Measurements from ENCODE around the gene ACTG1.

ACTG1 gene

GRCh38 chr17:81544281-81544974 is 31.8 kb upstream of the ACTG1 start:
- DNase-seq: no peak

DNA sequence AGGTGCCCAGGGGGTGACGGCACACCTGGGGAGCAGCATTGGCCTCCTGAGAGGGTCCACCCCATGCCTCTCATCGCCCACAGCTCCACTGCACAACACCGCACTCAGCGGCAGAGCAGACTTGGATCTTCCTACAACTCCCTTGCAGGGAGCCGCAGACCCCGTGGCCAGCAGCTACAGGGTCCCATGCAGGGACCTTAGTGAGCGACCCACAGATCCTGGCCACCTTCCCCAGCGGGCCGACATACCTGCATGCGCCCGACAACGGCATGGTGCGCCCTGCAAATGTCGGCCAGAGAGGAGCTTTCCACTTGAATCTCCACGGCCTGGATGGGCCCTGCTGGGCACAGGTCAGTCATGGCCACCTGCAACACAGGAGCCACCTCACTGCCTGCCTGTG is 31.2 kb upstream of the ACTG1 start:
- DNase-seq: no peak

DNA sequence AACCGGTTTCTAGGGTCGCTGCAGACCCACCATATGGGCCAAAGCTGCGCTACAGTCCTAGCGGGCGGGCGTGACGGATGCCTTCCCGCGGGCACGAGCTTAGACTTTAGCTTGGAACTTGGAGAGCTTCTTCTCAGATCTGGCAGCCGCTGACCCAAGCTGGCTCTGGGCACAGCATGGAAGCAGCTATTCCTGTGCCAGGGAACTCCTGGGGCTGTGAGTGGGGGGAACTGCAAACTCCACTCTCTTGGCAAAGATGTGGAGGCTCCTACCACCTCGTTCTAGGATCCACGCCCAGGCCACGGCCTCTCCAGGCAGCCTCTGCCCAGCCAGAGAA is 30.7 kb upstream of the ACTG1 start:
- no peak for DNase-seq

DNA sequence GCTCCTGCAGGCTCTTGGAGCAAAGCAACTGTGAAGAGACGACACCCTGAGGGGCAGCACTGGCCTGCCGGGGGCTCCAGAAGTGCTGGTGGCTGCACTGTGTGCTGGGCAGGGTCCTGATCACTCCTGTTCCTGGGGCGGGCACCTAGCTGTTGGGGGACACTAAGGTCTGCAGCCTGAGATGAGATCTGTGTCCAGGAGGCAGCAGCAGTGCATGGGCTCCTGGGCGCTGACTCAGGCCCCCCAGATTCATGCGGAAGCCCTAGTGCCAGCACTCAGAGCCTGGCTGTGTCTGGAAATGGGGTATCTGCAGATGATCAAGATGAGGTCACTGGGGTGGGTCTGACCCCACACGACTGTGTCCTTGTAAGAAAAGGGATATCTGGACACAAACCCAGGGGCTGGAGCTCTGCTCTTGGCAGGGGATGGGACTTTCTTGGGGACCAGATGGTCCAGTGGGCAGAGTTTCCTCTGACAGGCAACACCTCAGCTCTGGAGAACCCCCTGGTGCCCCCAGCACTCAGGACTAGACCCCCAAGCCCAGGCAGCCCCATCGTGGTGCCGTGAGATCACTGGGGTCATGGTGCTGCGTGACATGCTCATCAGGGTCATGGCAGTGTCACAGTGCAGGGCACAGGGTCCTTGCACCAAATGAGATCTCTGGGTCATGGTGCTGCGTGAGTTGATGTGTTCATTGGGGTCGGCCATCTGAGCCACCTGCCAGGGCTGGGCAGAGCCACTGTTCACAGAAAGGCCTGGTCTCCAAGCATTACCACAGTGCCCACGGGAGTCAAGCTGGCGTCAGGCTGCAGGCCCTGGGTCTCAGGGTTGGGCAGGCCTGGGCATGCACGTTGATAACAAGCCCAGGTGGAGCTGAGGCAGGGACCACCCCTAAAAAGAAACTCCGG is 30.1 kb upstream of the ACTG1 start:
- no peak for DNase-seq

DNA sequence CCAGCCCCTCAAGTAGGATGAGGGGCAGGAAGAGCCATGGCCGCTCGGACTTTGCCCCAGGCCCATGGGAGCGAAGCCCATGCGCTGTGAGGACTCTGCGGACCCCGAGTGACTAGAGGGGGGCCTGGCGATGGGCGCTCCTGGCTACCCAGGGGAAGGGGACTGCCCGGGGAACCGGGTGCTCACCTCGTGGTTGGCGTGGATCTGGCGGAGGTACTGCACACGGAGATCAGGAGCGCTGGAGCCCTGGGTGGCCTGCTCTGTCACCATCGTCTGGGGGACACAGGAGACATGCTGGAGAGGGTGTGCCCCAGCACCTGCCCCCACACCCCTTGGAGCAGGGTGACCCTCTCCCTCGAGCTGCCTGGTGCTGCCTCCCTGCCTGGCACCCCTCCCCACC is 28.5 kb upstream of the ACTG1 start:
- no peak for DNase-seq

- no peak for DNase-seq
These were observed 28.1 kb upstream of the ACTG1 start for GRCh38 chr17:81540676-81541027.

GRCh38 chr17:81539961-81540675 is 27.5 kb upstream of the ACTG1 start:
- DNase-seq: no peak

- DNase-seq: no peak
These were observed 26.9 kb upstream of the ACTG1 start for GRCh38 chr17:81539571-81539900.

DNA sequence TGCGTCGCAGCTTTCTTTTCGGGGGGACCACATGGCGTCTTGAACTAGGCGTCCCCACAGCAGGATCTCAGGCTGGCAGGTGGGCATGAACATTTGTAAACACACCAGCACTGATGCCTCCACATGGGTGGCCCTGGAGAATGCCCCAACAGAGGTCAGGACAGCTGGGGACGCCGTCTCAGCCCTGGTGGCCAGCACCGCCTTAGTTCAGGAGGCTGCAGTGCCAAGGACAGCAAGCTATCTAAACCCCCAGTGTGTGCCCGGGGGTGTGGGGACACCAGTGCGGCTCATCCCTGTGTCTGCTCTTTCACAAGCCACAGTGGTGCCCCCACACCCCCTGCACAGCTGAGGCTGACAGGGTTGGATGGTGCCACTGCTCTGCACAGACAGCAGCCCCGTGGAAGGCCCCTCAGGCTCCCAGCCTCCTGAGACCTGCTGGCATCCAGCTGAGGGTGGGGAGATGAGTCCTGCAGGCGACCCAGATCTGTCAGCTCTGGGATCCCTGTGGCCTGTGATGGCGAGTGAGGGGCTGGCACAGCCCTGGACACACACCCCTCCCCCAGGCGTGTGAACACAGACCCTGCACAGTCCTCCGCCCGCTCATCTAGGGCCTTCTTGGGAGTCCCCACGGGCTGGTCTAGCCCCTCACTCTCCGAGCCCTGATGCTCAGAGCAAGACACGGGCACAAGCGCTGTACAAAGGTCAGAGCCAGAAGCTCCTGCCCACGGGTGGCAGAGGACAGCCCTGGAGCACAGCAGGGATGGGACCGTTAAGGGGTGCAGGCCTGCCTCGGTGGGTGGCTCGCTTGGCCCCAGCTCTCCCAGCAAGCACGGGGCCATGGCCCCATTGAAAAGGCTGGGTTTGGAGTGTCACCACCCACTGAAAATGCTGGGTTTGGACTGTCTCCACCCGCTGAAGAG is 26.3 kb upstream of the ACTG1 start:
- DNase-seq: no peak

GRCh38 chr17:81537856-81538555 is 25.4 kb upstream of the ACTG1 start:
- DNase-seq: no peak

- peak; percentile 22 for DNase-seq
These were observed 24.8 kb upstream of the ACTG1 start for GRCh38 chr17:81537343-81537855.

DNA sequence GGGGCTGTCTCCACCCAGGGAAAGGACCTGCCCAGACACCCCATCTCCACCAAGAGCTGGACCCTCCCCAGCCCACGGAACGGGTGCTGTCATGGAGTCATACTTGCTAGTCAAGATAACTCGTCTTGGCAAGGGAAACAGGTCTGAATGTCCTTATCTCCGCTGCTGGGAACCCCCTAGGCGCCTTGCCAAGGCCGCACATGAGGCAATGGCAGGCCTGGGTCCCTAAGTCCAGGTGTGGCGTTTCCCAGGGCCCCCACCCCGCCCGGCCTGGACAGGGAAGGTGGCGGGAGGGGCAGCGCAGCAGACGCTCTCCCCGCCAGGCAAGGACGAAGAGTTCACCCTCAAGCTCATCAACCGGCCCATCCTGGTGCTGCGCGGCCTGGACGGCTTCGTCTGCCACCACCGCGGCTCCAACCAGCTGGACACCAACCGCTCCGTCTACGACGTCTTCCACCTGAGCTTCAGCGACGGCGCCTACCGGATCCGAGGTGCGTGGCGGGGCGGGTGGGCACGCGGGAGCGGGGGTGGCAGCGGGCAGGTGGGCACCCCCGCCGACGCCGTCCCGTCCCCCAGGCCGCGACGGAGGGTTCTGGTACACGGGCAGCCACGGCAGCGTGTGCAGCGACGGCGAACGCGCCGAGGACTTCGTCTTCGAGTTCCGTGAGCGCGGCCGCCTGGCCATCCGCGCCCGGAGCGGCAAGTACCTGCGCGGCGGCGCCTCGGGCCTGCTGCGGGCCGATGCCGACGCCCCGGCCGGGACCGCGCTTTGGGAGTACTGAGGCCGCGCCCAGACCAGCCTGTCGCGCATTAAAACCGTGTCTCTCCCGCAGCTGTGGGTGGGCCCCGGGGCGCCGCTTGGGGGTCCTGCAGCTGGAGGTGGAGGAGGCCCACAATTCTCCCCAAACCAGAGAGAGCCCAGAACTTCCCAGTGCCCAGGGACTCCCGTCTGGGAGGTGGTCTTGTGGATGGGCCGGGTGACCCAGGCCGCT is 24.0 kb upstream of the ACTG1 start:
- DNase-seq: no peak

- no peak for DNase-seq
These were observed 23.1 kb upstream of the ACTG1 start for GRCh38 chr17:81535480-81536298.

GRCh38 chr17:81535007-81535328 is 22.4 kb upstream of the ACTG1 start:
- no peak for DNase-seq

GRCh38 chr17:81534157-81535006 is 21.8 kb upstream of the ACTG1 start:
- no peak for DNase-seq

DNA sequence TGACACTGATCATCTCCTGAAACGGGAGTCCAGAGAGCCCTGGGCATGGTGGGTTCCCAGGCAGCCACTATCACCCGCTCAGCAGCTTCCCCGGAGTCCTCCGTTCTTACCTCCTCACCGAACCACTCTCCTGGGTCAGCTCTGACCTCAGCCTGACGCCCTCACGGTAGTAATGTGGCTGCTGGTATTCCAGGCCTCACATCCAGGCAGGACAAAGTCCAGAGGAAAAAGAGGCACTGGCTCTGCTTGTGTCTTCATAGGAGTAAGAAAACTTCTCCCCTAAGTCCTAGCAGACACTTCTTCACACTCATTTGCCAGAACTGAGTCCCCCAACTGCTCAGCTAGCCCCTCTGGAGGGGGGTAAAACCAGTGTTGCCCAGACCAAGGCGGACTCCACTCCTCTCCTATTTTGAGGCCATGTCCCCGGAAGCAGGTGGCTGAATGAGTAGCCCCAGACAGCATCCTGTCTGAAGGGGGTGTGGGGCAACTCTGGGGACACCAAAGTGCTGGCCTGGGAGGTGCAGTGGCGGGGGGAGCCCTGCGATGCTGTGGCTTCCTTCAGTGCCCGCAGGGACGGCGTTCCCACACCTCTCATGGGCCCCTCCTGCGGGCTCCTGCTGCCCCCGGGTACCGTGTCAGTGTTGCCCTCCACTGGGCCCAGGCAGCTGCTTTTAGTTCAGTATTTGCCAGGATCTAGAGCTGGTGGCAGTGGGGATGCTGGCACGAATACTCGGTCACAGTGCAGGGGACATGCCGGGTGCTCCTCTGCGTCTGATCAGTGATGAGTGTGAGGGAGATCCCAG is 20.9 kb upstream of the ACTG1 start:
- no peak for DNase-seq

DNA sequence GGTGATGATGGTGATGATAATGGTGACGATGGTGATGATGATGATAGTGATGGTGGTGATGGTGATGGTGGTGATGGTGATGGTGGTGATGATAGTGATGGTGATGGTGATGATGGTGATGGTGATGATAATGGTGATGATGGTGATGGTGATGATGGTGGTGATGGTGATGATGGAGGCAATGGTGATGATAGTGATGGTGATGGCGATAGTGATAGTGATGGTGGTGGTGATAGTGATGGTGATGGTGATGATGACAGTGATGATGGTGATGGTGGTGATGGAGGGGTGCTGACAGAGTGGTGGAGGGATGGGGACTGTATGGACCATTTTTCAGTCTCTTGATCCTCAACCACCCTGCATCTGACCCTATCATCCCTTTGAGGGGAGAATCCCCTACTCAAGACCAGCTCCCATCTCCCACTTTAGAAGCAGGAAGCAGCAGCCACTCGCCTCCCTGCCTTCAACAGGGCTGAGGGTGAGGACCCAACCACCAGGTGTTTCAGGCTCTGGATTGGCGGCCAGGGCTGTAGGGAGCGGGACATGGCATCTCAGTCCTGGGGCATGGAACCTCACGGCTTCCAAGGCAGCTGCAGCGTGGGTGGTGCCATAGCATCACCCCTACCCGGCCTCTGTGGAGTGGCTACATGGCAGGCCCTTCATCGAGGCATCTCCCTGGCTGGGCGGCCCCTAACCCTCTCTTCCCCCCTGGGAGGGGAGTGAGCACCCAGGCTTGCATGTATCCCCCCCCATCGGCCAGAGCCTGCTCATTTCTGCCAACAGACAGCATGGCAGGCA is 20.1 kb upstream of the ACTG1 start:
- no peak for DNase-seq
